PC-9 (cell line): Measurements from ENCODE around the gene GATA6. TPM values are rescaled to one million over a fixed set of nuclear protein-coding genes. Genes with fewer than 3 reads are reported as not detected.

Experiments
- BruUV-seq: library from RNA; stranded (reverse); fragments of 400-500 nt; replicated peaks from 2 replicates; lab custom pipeline; 2021; lab: Mats Ljungman, UMichigan
- CTCF ChIA-PET: fragments of 300-600 bp; sonication (Branson Sonifier 250); formaldehyde crosslinking; loops from one replicate; lab custom pipeline; 2022; ENCODE audit warnings: antibody characterized with exemption; lab: Charles Lee
- POLR2A ChIA-PET: fragments of 300-600 bp; sonication (Branson Sonifier 250); formaldehyde crosslinking; loops from one replicate; lab custom pipeline; 2022; ENCODE audit warnings: antibody characterized with exemption; ENCODE audit not compliant: unreplicated experiment; lab: Charles Lee
- DNase-seq, 2 experiments: peaks; one replicate each; pipeline versions ENCODE4 v3.0.0 to v3.0.0-alpha.2; 2015 to 2022; ENCODE audit warnings: mixed read lengths in 1 of 2
- H2AFZ ChIP-seq: fragments of 200-600 bp; sonication (generic); 2 replicates; pipeline ENCODE4 v1.8.1; 2017; ENCODE audit warnings: antibody characterized with exemption
- H3F3A ChIP-seq: fragments of 200-600 bp; sonication (generic); 2 replicates; pipeline ENCODE4 v1.8.1; 2017; ENCODE audit warnings: antibody characterized with exemption, mild to moderate bottlenecking, low read depth; ENCODE audit not compliant: insufficient read depth
- H3K27ac ChIP-seq: fragments of 200-600 bp; sonication (generic); 2 replicates; pipeline ENCODE4 v1.6.1; 2016; ENCODE audit warnings: mixed run types
- H3K27me3 ChIP-seq: fragments of 200-600 bp; sonication (generic); 2 replicates; pipeline ENCODE4 v1.6.1; 2016; ENCODE audit warnings: low read depth, mixed run types; ENCODE audit not compliant: insufficient read depth
- H3K36me3 ChIP-seq: fragments of 200-600 bp; sonication (generic); 2 replicates; pipeline ENCODE4 v1.6.1; 2016; ENCODE audit warnings: low read depth, mixed run types
- H3K4me1 ChIP-seq: fragments of 200-600 bp; sonication (generic); replicated peaks from 2 replicates; pipeline ENCODE4 v1.6.1; 2016; ENCODE audit warnings: mixed run types; ENCODE audit not compliant: insufficient read depth
- H3K4me2 ChIP-seq: fragments of 200-600 bp; sonication (generic); 2 replicates; pipeline ENCODE4 v1.6.1; 2017; ENCODE audit warnings: mixed run types
- H3K4me3 ChIP-seq: fragments of 200-600 bp; sonication (generic); 2 replicates; pipeline ENCODE4 v1.6.1; 2016; ENCODE audit warnings: mixed run types
- H3K79me2 ChIP-seq: fragments of 200-600 bp; sonication (generic); 2 replicates; pipeline ENCODE4 v1.6.1; 2017; ENCODE audit warnings: low read depth, mixed run types
- H3K9me2 ChIP-seq: fragments of 200-600 bp; sonication (generic); 2 replicates; pipeline ENCODE4 v1.8.1; 2017; ENCODE audit warnings: mild to moderate bottlenecking; ENCODE audit not compliant: insufficient read depth
- H3K9me3 ChIP-seq: fragments of 200-600 bp; sonication (generic); 2 replicates; pipeline ENCODE4 v1.8.1; 2016; ENCODE audit warnings: low read depth; ENCODE audit not compliant: insufficient read depth
- H4K20me1 ChIP-seq: fragments of 200-600 bp; sonication (generic); 2 replicates; pipeline ENCODE4 v1.8.1; 2017; ENCODE audit not compliant: insufficient read depth
- EZH2 ChIP-seq: fragments of 200-600 bp; sonication (generic); IDR thresholded peaks from 2 replicates; pipeline ENCODE4 v1.8.0; 2017; ENCODE audit warnings: antibody characterized with exemption, low read depth
- intact Hi-C: fragments of 100-400 bp; cut with micrococcal nuclease; formaldehyde crosslinking; loops from one replicate; pipeline ENCODE4 v1.10.0; 2022; ENCODE audit not compliant: unreplicated experiment
- total RNA-seq: library from RNA; stranded (reverse); gene quantifications from 2 replicates; pipeline ENCODE4 v1.2.3, GENCODE V29; 2021
- TF ChIP-seq, protein P1 (sequence below): fragments of 200-600 bp; sonication (generic); conservative IDR thresholded peaks from 2 replicates; pipeline ENCODE4 v1.6.1; 2017; ENCODE audit warnings: mixed run types, antibody characterized with exemption, mild to moderate bottlenecking, moderate library complexity

Gene GATA6
- total RNA-seq, 1 experiment from 2014 or later = 9.1 TPM

GRCh38 chr18:22173221-22173927 is 4.0 kb downstream of the GATA6 start:
- Histone ChIP-seq H3K79me2 (peaks cover 69% of the 10 kb centered on the region), H3F3A (no peaks in the 10 kb centered on the region), H3K27ac (no peak overlapping the region), H3K4me3 (peak overlapping the region; percentile 73; the same call in 1 of the 2 replicates), H3K27me3 (no peaks in the 10 kb centered on the region), H3K9me2 (no peaks in the 10 kb centered on the region), H4K20me1 (no peaks in the 10 kb centered on the region), H3K9me3 (no peaks in the 10 kb centered on the region), H3K4me1 (peaks cover 26% of the 10 kb centered on the region), H2AFZ (no peak overlapping the region), H3K4me2 (peak overlapping the region; percentile 89), H3K36me3 (0 out of 2 replicates have a peak, but pooled peaks cover 3% of the 10 kb centered on the region)
- TF ChIP-seq, protein P1, sequence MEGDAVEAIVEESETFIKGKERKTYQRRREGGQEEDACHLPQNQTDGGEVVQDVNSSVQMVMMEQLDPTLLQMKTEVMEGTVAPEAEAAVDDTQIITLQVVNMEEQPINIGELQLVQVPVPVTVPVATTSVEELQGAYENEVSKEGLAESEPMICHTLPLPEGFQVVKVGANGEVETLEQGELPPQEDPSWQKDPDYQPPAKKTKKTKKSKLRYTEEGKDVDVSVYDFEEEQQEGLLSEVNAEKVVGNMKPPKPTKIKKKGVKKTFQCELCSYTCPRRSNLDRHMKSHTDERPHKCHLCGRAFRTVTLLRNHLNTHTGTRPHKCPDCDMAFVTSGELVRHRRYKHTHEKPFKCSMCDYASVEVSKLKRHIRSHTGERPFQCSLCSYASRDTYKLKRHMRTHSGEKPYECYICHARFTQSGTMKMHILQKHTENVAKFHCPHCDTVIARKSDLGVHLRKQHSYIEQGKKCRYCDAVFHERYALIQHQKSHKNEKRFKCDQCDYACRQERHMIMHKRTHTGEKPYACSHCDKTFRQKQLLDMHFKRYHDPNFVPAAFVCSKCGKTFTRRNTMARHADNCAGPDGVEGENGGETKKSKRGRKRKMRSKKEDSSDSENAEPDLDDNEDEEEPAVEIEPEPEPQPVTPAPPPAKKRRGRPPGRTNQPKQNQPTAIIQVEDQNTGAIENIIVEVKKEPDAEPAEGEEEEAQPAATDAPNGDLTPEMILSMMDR = no peak
- TF ChIP-seq EZH2 = no peak
- CTCF ChIA-PET = no interaction called here
- BruUV-seq = no TSS peak
- DNase-seq = no peak
- intact Hi-C loops = loop anchor here (5.0 to 10.0 kb wide), 2 partner anchors 111 to 189 kb away; no protein-coding TSS in a partner anchor
- POLR2A ChIA-PET = interaction anchor here (0.6 kb wide), 1 partner anchor 127 kb away, joined by 7 read pairs; no protein-coding TSS in a partner anchor

DNA sequence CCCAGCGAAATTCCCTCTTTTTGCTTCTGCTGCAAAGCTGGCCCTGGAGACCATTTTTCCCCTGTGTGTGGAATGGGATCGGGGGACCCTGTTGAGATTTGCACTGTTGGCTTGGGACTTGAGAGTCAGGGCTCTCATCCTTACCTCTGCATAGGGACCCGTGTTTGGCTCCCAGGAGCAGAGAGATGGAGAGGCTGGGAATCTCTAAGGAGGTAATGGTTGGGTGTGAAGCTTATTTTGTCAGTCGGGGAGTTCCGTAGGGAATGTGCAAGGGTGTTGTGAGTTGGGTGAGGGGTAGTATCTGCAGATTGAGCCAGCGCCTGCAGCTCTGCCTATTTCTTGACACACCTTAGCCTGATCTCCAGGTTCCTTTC is 4.5 kb downstream of the GATA6 start:
- H3K4me2 ChIP-seq = peak overlapping the region; percentile 89
- no peak for TF ChIP-seq EZH2
- TF ChIP-seq, protein P1 = no peak
- POLR2A ChIA-PET = no interaction called here
- no peak for DNase-seq
- CTCF ChIA-PET = interaction anchor here (0.6 kb wide), 1 partner anchor 9 kb away, joined by 3 read pairs; no protein-coding TSS in a partner anchor
- peaks cover 29% of the 10 kb centered on the region for H3K4me1 ChIP-seq
- 0 out of 2 replicates have a peak, but pooled peaks cover 3% of the 10 kb centered on the region for H3K36me3 ChIP-seq
- no peaks in the 10 kb centered on the region for H4K20me1 ChIP-seq
- H2AFZ ChIP-seq = no peak overlapping the region
- no peaks in the 10 kb centered on the region for H3K9me2 ChIP-seq
- no peaks in the 10 kb centered on the region for H3K27me3 ChIP-seq
- BruUV-seq = no TSS peak
- no peak overlapping the region for H3K27ac ChIP-seq
- intact Hi-C loops = loop anchor here (2.0 to 10.0 kb wide), 3 partner anchors 111 to 188 kb away; no protein-coding TSS in a partner anchor
- H3K4me3 ChIP-seq = no peak overlapping the region
- no peaks in the 10 kb centered on the region for H3F3A ChIP-seq
- H3K9me3 ChIP-seq = no peaks in the 10 kb centered on the region
- H3K79me2 ChIP-seq = peaks cover 69% of the 10 kb centered on the region

DNA sequence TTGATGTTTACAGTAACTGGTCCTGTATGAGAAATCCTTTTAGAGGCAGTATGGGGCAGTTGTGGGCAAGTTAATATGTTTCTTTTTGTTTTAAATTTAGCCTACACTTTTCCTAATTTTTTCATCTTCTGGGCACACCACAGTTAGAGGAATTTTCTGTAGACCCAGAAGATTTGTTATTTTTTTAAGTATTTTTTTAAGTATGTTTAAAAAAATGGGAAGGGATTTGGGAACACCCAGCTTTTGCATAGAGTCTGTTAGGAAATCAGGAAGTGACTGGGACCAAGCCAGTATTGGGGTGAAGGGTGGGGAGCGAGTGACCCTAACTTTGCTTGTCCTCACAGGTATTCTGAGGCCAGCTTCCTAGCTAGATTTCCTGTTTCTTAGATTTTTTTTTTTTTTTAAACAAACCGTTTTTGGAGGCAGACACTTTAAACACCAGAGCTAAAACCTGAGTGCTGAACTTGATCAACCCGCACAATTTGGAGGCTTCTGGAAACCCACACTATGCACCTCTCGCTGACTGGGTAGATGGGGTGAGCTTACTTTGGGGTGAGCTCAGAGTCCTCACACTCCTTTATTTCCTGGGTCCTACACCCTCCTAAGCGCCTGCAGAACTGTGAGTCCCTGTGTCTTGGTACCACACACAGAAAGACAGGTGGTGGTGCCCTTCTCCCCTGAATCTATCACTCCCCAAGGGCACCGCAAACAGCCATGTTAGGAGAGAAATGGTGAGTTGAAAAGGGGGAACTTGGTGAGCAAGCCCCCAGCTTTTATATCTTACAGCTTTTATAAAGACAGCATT is 5.2 kb downstream of the GATA6 start:
- H3K36me3 ChIP-seq = 0 out of 2 replicates have a peak, but pooled peaks cover 3% of the 10 kb centered on the region
- H3K4me2 ChIP-seq = peak overlapping the region; percentile 89
- no peaks in the 10 kb centered on the region for H4K20me1 ChIP-seq
- H3K79me2 ChIP-seq = peaks cover 69% of the 10 kb centered on the region
- 0 out of 2 replicates have a peak overlapping the region, but pooled peaks have one; percentile 14 for H3K4me3 ChIP-seq
- POLR2A ChIA-PET = no interaction called here
- H3K27ac ChIP-seq = no peak overlapping the region
- H3K9me3 ChIP-seq = no peaks in the 10 kb centered on the region
- H3F3A ChIP-seq = no peaks in the 10 kb centered on the region
- H3K4me1 ChIP-seq = peaks cover 33% of the 10 kb centered on the region
- CTCF ChIA-PET = interaction anchor here (0.6 to 0.7 kb wide), 2 partner anchors 9 to 173 kb away, joined by 3 read pairs; no protein-coding TSS in a partner anchor
- no TSS peak for BruUV-seq
- no peak for TF ChIP-seq EZH2
- TF ChIP-seq, protein P1 = no peak
- H3K9me2 ChIP-seq = no peaks in the 10 kb centered on the region
- intact Hi-C loops = loop anchor here (2.0 to 10.0 kb wide), 3 partner anchors 110 to 188 kb away; no protein-coding TSS in a partner anchor
- no peaks in the 10 kb centered on the region for H3K27me3 ChIP-seq
- H2AFZ ChIP-seq = no peak overlapping the region
- DNase-seq = no peak
